Stimulated activated CD8-positive, alpha-beta memory T cell treated with anti-CD3 and anti-CD28 coated beads, Interleukin-4, amount 100 ng/mL, for 4 hours (primary cell): ENCODE results near the gene NSMF.
A peak's percentile ranks its signal among the peaks of the same experiment; 100 is the strongest.
"Not testable (repeated sequence)": the region's sequence is repeated elsewhere in the genome, so short reads cannot be mapped to it uniquely, and the experiment has no call there.

ENCODE experiments used
- DNase-seq, 2 donors: peaks; one replicate each; pipeline ENCODE4 v3.0.0-alpha.2; 2020; ENCODE audit warnings: low read depth in 2 of 2, low spot score in 1 of 2

Gene NSMF

GRCh38 chr9:137477778-137478612 lies 18.9 kb upstream of the NSMF start:
- no peak for DNase-seq

- no peak for DNase-seq
Measured at GRCh38 chr9:137476856-137477255, 17.7 kb upstream of the NSMF start.

GRCh38 chr9:137475666-137476065 lies 16.5 kb upstream of the NSMF start:
- DNase-seq, result no peak

- no peak for DNase-seq
Measured at GRCh38 chr9:137474271-137474670, 15.1 kb upstream of the NSMF start.

- no peak for DNase-seq
Measured at GRCh38 chr9:137470785-137471184, 11.7 kb upstream of the NSMF start.

- no peak for DNase-seq
Measured at GRCh38 chr9:137467896-137468295, 8.8 kb upstream of the NSMF start.

GRCh38 chr9:137467161-137467581 lies 8.0 kb upstream of the NSMF start:
- no peak for DNase-seq

GRCh38 chr9:137466389-137467085 lies 7.4 kb upstream of the NSMF start:
- DNase-seq, result not testable (repeated sequence)

GRCh38 chr9:137465720-137466388 lies 6.7 kb upstream of the NSMF start:
- DNase-seq, result no peak

- DNase-seq, result no peak
Measured at GRCh38 chr9:137465000-137465719, 6.0 kb upstream of the NSMF start.

GRCh38 chr9:137464291-137464999 lies 5.3 kb upstream of the NSMF start:
- DNase-seq, result no peak

- no peak for DNase-seq
Measured at GRCh38 chr9:137463931-137464290, 4.8 kb upstream of the NSMF start.

GRCh38 chr9:137462986-137463930 lies 4.1 kb upstream of the NSMF start:
- DNase-seq, result no peak

GRCh38 chr9:137462396-137462985 lies 3.4 kb upstream of the NSMF start:
- no peak for DNase-seq

GRCh38 chr9:137461663-137462395 lies 2.7 kb upstream of the NSMF start:
- peak; percentile 53 to 73 for DNase-seq

GRCh38 chr9:137461316-137461662 lies 2.2 kb upstream of the NSMF start:
- no peak for DNase-seq

GRCh38 chr9:137460363-137461315 lies 1.5 kb upstream of the NSMF start:
- no peak for DNase-seq
